GM12878 (cell line): ENCODE results near the gene DIP2A. TPM values are rescaled to one million over a fixed set of nuclear protein-coding genes. Genes with fewer than 3 reads are reported as not detected.

Experiments used
- ATAC-seq: fragments of 200-7000 bp; cut with Tn5 transposase; 3 replicates; pipeline ENCODE4 v1.9.1; 2020; ENCODE audit warnings: mild to moderate bottlenecking, moderate library complexity
- BruUV-seq: library from RNA; stranded (reverse); fragments of 400-500 nt; replicated peaks from 2 replicates; lab custom pipeline; 2021; lab: Mats Ljungman, UMichigan
- CTCF ChIA-PET: fragments of 300-600 bp; sonication (Branson Sonifier 250); formaldehyde crosslinking; extraction: SDS; loops from one replicate; lab custom pipeline; 2021; ENCODE audit warnings: inconsistent platforms; lab: Yijun Ruan, JAX
- POLR2A ChIA-PET: fragments of 350-600 bp; formaldehyde crosslinking; extraction: SDS; loops from one replicate; lab custom pipeline; 2021; ENCODE audit warnings: inconsistent platforms; lab: Charles Lee
- RAD21 ChIA-PET: fragments of 300-600 bp; sonication (Branson Sonifier 250); formaldehyde crosslinking; loops from one replicate; lab custom pipeline; 2023; ENCODE audit warnings: antibody characterized with exemption; ENCODE audit not compliant: unreplicated experiment; lab: Charles Lee
- SMC1A ChIA-PET: fragments of 300-600 bp; sonication (Branson Sonifier 250); formaldehyde crosslinking; loops from one replicate; lab custom pipeline; 2023; ENCODE audit not compliant: unreplicated experiment, uncharacterized antibody; lab: Charles Lee
- DNase-seq: peaks from one replicate; pipeline ENCODE4 v3.0.0-alpha.2; 2011; ENCODE audit warnings: low read depth, low spot score
- FAIRE-seq: peaks from 3 replicates; lab custom pipeline; 2011; peaks lifted over from hg19 to GRCh38; lab: Jason Lieb, UNC
- H2AFZ ChIP-seq: 2 replicates; pipeline ENCODE4 v1.6.0; 2011; ENCODE audit warnings: low read depth, low read length, control low read depth; ENCODE audit not compliant: control insufficient read depth
- H3K27ac ChIP-seq: 2 replicates; pipeline ENCODE4 v1.5.1; 2011; ENCODE audit warnings: control low read depth; ENCODE audit not compliant: control insufficient read depth, insufficient read depth
- H3K27me3 ChIP-seq, 2 experiments: replicated peaks in 1 of 2; 2 replicates each; pipeline versions ENCODE4 v1.6.0 to v1.6.1; 2011; ENCODE audit warnings: low read length in 1 of 2; ENCODE audit not compliant: control insufficient read depth in 2 of 2, insufficient read depth in 2 of 2
- H3K36me3 ChIP-seq, 2 experiments: 2 replicates each; pipeline ENCODE4 v1.5.1; 2011; ENCODE audit warnings: low read length in 1 of 2; ENCODE audit not compliant: control insufficient read depth in 2 of 2, insufficient read depth in 2 of 2
- H3K4me1 ChIP-seq: 2 replicates; pipeline ENCODE4 v1.6.1; 2011; ENCODE audit warnings: mild to moderate bottlenecking, low read length, moderate library complexity, mixed read lengths; ENCODE audit not compliant: control insufficient read depth, insufficient read depth
- H3K4me2 ChIP-seq: 2 replicates; pipeline ENCODE4 v1.6.0; 2011; ENCODE audit warnings: control low read depth; ENCODE audit not compliant: control insufficient read depth, insufficient read depth
- H3K4me3 ChIP-seq: fragments of 200-600 bp; sonication (generic); 2 replicates; pipeline ENCODE4 v1.5.1; 2016
- H3K79me2 ChIP-seq: 2 replicates; pipeline ENCODE4 v1.6.0; 2011; ENCODE audit warnings: low read length; ENCODE audit not compliant: control insufficient read depth, insufficient read depth
- H3K9ac ChIP-seq: 2 replicates; pipeline ENCODE4 v1.8.0; 2011; ENCODE audit warnings: low read length, control low read depth, mixed read lengths; ENCODE audit not compliant: control insufficient read depth, insufficient read depth
- H3K9me3 ChIP-seq: replicated peaks from 3 replicates; pipeline ENCODE4 v1.5.1; 2011; ENCODE audit warnings: mild to moderate bottlenecking, low read length; ENCODE audit not compliant: control insufficient read depth, insufficient read depth
- H4K20me1 ChIP-seq: 2 replicates; pipeline ENCODE4 v1.6.0; 2011; ENCODE audit not compliant: control insufficient read depth, insufficient read depth
- HDAC2 ChIP-seq: fragments of 200-600 bp; sonication (generic); IDR thresholded peaks from 2 replicates; pipeline ENCODE4 v1.6.1; 2017
- NFIC ChIP-seq: IDR thresholded peaks from 2 replicates; pipeline ENCODE4 v1.6.1; 2012; ENCODE audit warnings: low read depth, mild to moderate bottlenecking, inconsistent platforms, low read length, moderate library complexity
- NKRF ChIP-seq: fragments of 450-650 bp; conservative IDR thresholded peaks from 2 replicates; pipeline ENCODE4 v1.6.1; 2017; ENCODE audit warnings: mild to moderate bottlenecking, moderate library complexity
- RAD51 ChIP-seq: fragments of 450-650 bp; IDR thresholded peaks from 2 replicates; pipeline ENCODE4 v1.6.1; 2016; ENCODE audit warnings: moderate library complexity, mild to moderate bottlenecking, inconsistent platforms
- RELB ChIP-seq: fragments of 450-650 bp; IDR thresholded peaks from 2 replicates; pipeline ENCODE4 v1.6.1; 2017; ENCODE audit warnings: low read depth, mild to moderate bottlenecking, moderate library complexity
- SMARCA5 ChIP-seq: fragments of 450-650 bp; IDR thresholded peaks from 2 replicates; pipeline ENCODE4 v1.6.1; 2017; ENCODE audit warnings: mild to moderate bottlenecking
- SPI1 ChIP-seq: IDR thresholded peaks from 2 replicates; pipeline ENCODE4 v1.6.1; 2011; ENCODE audit warnings: low read depth, mild to moderate bottlenecking, low read length, moderate library complexity, borderline replicate concordance; ENCODE audit not compliant: insufficient read depth
- TCF7 ChIP-seq: IDR thresholded peaks from 2 replicates; pipeline ENCODE4 v1.6.1; 2014; ENCODE audit warnings: antibody characterized with exemption, borderline replicate concordance
- YY1 ChIP-seq: IDR thresholded peaks from 2 replicates; pipeline ENCODE4 v1.6.1; 2011; ENCODE audit warnings: low read depth, mild to moderate bottlenecking, low read length
- ZBTB11 ChIP-seq: fragments of 450-650 bp; formaldehyde crosslinking; IDR thresholded peaks from 2 replicates; pipeline ENCODE4 v1.5.0; 2022; ENCODE audit warnings: mild to moderate bottlenecking, missing genetic modification characterization
- WGBS: methylation state at CpG from one replicate; pipeline ENCODE4 v1.1.6; 2016; ENCODE audit warnings: low lambda C conversion rate; ENCODE audit not compliant: insufficient replicate concordance, insufficient coverage; ENCODE audit errors: missing lambda C conversion rate; 5-methylcytosine and 5-hydroxymethylcytosine counted together
- in situ Hi-C: fragments of 300-500 bp; cut with MboI; formaldehyde crosslinking; loops from 9 replicates; pipeline ENCODE4 v1.14.3; 2018; ENCODE audit warnings: mixed read lengths
- intact Hi-C: fragments of 100-400 bp; cut with micrococcal nuclease; formaldehyde crosslinking; loops from one replicate; pipeline ENCODE4 v1.14.2; 2022; ENCODE audit not compliant: unreplicated experiment
- polyA plus RNA-seq, 11 experiments: library from polyadenylated mRNA; depleted of rRNA in 4 of 11; unstranded in 6 of 11; stranded (reverse) in 5 of 11; fragments of >200 nt; fragmentation: Nextera tagmentation in 4 of 11; fragmentation: Illumina TruSeq in 1 of 11; extraction: Ambion mirVana in 4 of 11; extraction: Trizol in 1 of 11; gene quantifications; 1 replicate in 1 of 11; 2 replicates in 10 of 11; pipeline versions ENCODE4 v1.2.1 to v1.2.3, GENCODE V29; 2011 to 2016; ENCODE audit warnings: inconsistent platforms in 2 of 11, missing spikeins in 2 of 11, low read depth in 1 of 11
- total RNA-seq, 4 experiments: library from RNA; depleted of rRNA in 3 of 4; stranded (reverse); fragments of >200 nt in 3 of 4; fragmentation: Illumina TruSeq in 1 of 4; extraction: Trizol in 1 of 4; gene quantifications; 2 replicates each; pipeline versions ENCODE4 v1.2.1 to v1.2.3, GENCODE V29; 2013 to 2021

DIP2A gene
- total and polyA plus RNA-seq, 10 of the 15 experiments (the other 5 are each of a cell fraction or from before 2014, with no cell fraction given): 1.7 to 25.5 (median 12.2) TPM

- no peaks in the 10 kb centered on the region; a peak in 1 of 4 replicates for H3K36me3 ChIP-seq
- no peaks in the 10 kb centered on the region for H3K27me3 ChIP-seq
- no peak overlapping the region for H2AFZ ChIP-seq
- ATAC-seq: no peak
- no peaks in the 10 kb centered on the region for H4K20me1 ChIP-seq
- 91% methylated on average over 5 of the region's 5 CpGs for WGBS
- BruUV-seq: no TSS peak
- DNase-seq: no peak
- no peak overlapping the region for H3K27ac ChIP-seq
- H3K4me3 ChIP-seq: no peak overlapping the region
- TF ChIP-seq RAD51 (no peak), RELB (no peak), ZBTB11 (no peak), NKRF (no peak), SPI1 (no peak), YY1 (no peak), NFIC (no peak), TCF7 (no peak), HDAC2 (no peak), SMARCA5 (no peak)
- no peaks in the 10 kb centered on the region; the same call in 2 of the 3 replicates for H3K9me3 ChIP-seq
- ChIA-PET POLR2A (no interaction called here), RAD21 (no interaction called here), SMC1A (interaction anchor here (1.2 kb wide), 1 partner anchor 328 kb away, joined by 4 read pairs; no protein-coding TSS in a partner anchor), CTCF (no interaction called here)
- FAIRE-seq: no peak
- no peak overlapping the region for H3K9ac ChIP-seq
- H3K4me1 ChIP-seq: no peaks in the 10 kb centered on the region
- in situ Hi-C loops: no loop called here
- no peaks in the 10 kb centered on the region for H3K79me2 ChIP-seq
- intact Hi-C loops: no loop called here
- no peak overlapping the region for H3K4me2 ChIP-seq
Observed at GRCh38 chr21:46581780-46582307, 123.2 kb downstream of the DIP2A start.
